Measurements from ENCODE around the gene CHST8. TPM values are rescaled to one million over a fixed set of nuclear protein-coding genes. Genes with fewer than 3 reads are reported as not detected.

Gene CHST8
- total RNA-seq, 1 donor from 2014 or later: not detected

DNA sequence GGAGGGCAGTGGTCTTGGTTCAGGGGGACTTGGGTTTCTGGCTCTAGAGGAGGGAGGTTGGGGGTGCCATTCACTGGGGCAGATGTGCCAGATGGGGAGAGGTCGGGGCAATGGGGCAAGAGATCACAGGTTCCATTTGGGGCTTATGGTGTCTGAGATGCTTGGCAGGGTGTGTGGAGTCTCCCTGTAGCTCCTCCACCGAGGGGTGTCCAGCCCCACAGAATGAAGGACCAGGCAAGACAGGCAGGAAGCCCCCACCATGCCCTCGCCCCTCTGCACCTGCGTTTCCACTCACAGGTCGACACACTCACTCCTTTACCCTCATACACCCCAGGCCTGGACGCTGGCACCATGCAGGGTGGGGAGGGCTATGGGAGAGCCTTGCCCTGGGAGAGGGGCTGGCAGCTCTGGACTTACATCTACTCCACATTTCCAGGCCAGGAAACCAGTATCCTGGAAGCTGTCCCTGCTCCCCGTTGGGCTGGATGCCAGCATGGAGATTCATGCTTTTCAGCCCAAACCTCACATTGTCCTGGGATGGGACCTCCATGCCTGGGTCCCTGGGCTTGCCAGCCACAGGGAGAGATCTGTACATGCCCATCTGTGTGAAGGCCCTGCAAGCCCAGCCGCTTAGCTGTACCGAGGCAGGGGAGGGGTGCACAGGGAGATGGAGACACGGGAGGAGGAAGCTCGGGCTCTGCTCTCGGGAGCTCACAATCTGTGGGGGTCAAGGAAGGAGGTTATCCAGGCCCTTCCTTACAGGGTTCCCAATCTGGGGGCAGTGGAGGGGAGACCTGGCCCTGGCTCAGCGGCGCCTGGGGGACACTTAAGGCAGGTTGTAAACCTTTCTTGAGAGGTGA is 77.1 kb downstream of the CHST8 start:
- Histone ChIP-seq H3K79me2 (ENCODE audit: insufficient read depth, low read length) (no peaks in the 10 kb centered on the region), H3K27ac (ENCODE audit: low read depth, low read length) (no peak overlapping the region), H3K36me3 (ENCODE audit: insufficient read depth, low read length) (no peaks in the 10 kb centered on the region), H3K9me3 (ENCODE audit: insufficient read depth, low read depth, low read length) (no peaks in the 10 kb centered on the region), H3K27me3 (ENCODE audit: insufficient read depth, low read length) (no peaks in the 10 kb centered on the region), H3K4me1 (ENCODE audit: insufficient read depth, low read length) (no peaks in the 10 kb centered on the region), H4K20me1 (ENCODE audit: insufficient read depth, low read length) (no peaks in the 10 kb centered on the region), H3K4me2 (ENCODE audit: low read length) (no peak overlapping the region), H3K4me3 (ENCODE audit: insufficient read depth, low read depth, low read length) (no peak overlapping the region), H2AFZ (ENCODE audit: low read depth, low read length) (no peak overlapping the region), H3K9ac (ENCODE audit: low read length) (no peak overlapping the region)
- DNase-seq (ENCODE audit: low read depth) (no peak), FAIRE-seq (no peak)
- H3K9me3 Mint-ChIP-seq (ENCODE audit: unreplicated experiment): no peaks in the 10 kb centered on the region
- H3K27ac Mint-ChIP-seq (ENCODE audit: unreplicated experiment): no peak overlapping the region
- H3K27me3 Mint-ChIP-seq (ENCODE audit: low read depth, unreplicated experiment): peaks cover 40% of the 10 kb centered on the region
- no peak overlapping the region for H3K4me3 Mint-ChIP-seq (ENCODE audit: unreplicated experiment)
- no peaks in the 10 kb centered on the region for H3K4me1 Mint-ChIP-seq (ENCODE audit: low read depth, unreplicated experiment)
- TF ChIP-seq CTCF (IDR thresholded peaks at IDR 0.05; ENCODE audit: insufficient read depth, low read depth, low read length) (no peak), EZH2 (IDR thresholded peaks at IDR 0.05; ENCODE audit: insufficient read depth, low read length) (no peak)
- H3K36me3 Mint-ChIP-seq (ENCODE audit: low read depth, unreplicated experiment): no peaks in the 10 kb centered on the region

DNA sequence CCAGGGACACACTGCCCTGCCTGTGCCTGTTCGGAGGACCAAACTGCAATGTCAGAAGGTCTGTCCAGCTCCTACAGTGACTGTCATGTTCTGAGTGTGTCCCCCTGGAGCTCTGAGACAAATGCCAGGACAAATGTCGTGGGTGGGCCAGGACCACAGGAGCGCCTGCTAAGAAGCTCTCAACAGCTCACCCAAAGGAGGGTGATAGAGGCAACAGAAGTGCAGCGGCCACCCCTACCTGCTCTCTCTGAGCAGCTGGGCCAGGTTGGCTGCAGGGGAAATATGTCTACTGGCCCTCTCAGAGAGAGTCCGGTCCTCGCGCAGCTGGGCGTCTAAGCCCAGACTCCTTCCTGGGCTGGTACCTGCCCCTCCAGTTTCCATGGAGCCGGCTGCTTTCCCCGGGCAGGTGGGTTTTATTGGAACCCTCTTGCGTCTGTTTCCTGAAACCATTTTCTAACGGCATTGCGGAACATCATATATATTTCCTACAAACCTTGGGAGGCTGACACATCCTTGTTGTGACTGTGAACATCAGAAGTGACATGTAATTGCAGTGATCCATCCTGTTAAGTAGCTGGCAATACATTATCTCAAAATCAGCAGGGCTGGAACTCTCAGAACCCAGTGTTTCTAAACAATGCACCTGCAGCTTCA is 78.1 kb downstream of the CHST8 start:
- FAIRE-seq (no peak), DNase-seq (ENCODE audit: low read depth) (no peak)
- H3K27me3 ChIP-seq (ENCODE audit: insufficient read depth, low read length): no peaks in the 10 kb centered on the region
- Mint-ChIP-seq H3K9me3 (ENCODE audit: unreplicated experiment) (no peaks in the 10 kb centered on the region), H3K4me1 (ENCODE audit: low read depth, unreplicated experiment) (no peaks in the 10 kb centered on the region), H3K4me3 (ENCODE audit: unreplicated experiment) (no peak overlapping the region), H3K27me3 (ENCODE audit: low read depth, unreplicated experiment) (peaks cover 40% of the 10 kb centered on the region), H3K36me3 (ENCODE audit: low read depth, unreplicated experiment) (no peaks in the 10 kb centered on the region), H3K27ac (ENCODE audit: unreplicated experiment) (no peak overlapping the region)
- TF ChIP-seq CTCF (IDR thresholded peaks at IDR 0.05; ENCODE audit: insufficient read depth, low read depth, low read length) (no peak), EZH2 (IDR thresholded peaks at IDR 0.05; ENCODE audit: insufficient read depth, low read length) (no peak)
- no peak overlapping the region for H3K4me3 ChIP-seq (ENCODE audit: insufficient read depth, low read depth, low read length)
- H3K4me2 ChIP-seq (ENCODE audit: low read length): no peak overlapping the region
- H3K4me1 ChIP-seq (ENCODE audit: insufficient read depth, low read length): no peaks in the 10 kb centered on the region
- H3K9ac ChIP-seq (ENCODE audit: low read length): no peak overlapping the region
- H4K20me1 ChIP-seq (ENCODE audit: insufficient read depth, low read length): no peaks in the 10 kb centered on the region
- H3K79me2 ChIP-seq (ENCODE audit: insufficient read depth, low read length): no peaks in the 10 kb centered on the region
- H3K9me3 ChIP-seq (ENCODE audit: insufficient read depth, low read depth, low read length): no peaks in the 10 kb centered on the region
- no peaks in the 10 kb centered on the region for H3K36me3 ChIP-seq (ENCODE audit: insufficient read depth, low read length)
- H2AFZ ChIP-seq (ENCODE audit: low read depth, low read length): no peak overlapping the region
- no peak overlapping the region for H3K27ac ChIP-seq (ENCODE audit: low read depth, low read length)
